Activated T-helper 1 cell treated with anti-CD3 and anti-CD28 coated beads, Interleukin-12 subunit alpha, Interleukin-12 subunit beta, Interleukin-2, Interleukin-4 antibody, amounts not matched to agents 30 ng/mL and 10 ng/mL and 1 ng/mL, durations not matched to agents 14 hours and 24 hours and 36 hours (primary cell): ENCODE data around the gene ZNF503. TPM values are rescaled to one million over a fixed set of nuclear protein-coding genes. Genes with fewer than 3 reads are reported as not detected.

Experiments
- DNase-seq: peaks from one replicate; pipeline ENCODE4 v3.0.0; 2021; ENCODE audit warnings: low spot score
- H3K27ac Mint-ChIP-seq: one replicate; pipeline ENCODE4 v1.8.0; 2021; ENCODE audit warnings: mild to moderate bottlenecking, mixed read lengths
- H3K27me3 Mint-ChIP-seq: one replicate; pipeline ENCODE4 v1.8.0; 2022; ENCODE audit warnings: mild to moderate bottlenecking, moderate library complexity, mixed read lengths; ENCODE audit not compliant: insufficient read depth
- H3K36me3 Mint-ChIP-seq: one replicate; pipeline ENCODE4 v1.8.0; 2021; ENCODE audit warnings: low read depth, mixed read lengths
- H3K4me1 Mint-ChIP-seq: one replicate; pipeline ENCODE4 v1.8.0; 2021; ENCODE audit warnings: low read depth, mixed read lengths
- H3K4me3 Mint-ChIP-seq: one replicate; pipeline ENCODE4 v1.8.0; 2021; ENCODE audit warnings: mild to moderate bottlenecking, moderate library complexity, mixed read lengths
- H3K9me3 Mint-ChIP-seq: one replicate; pipeline ENCODE4 v1.8.0; 2021; ENCODE audit warnings: mixed read lengths
- intact Hi-C: fragments of 100-400 bp; cut with micrococcal nuclease; formaldehyde crosslinking; loops from one replicate; pipeline ENCODE4 v1.15.1; 2024
- total RNA-seq: library from RNA; stranded (reverse); gene quantifications from 2 replicates; pipeline ENCODE4 v1.2.3, GENCODE V29; 2022

Gene ZNF503
- total RNA-seq, 1 donor from 2014 or later = not detected

- Mint-ChIP-seq H3K4me3 (no peak overlapping the region), H3K9me3 (no peaks in the 10 kb centered on the region), H3K27ac (no peak overlapping the region), H3K27me3 (peaks cover 36% of the 10 kb centered on the region), H3K36me3 (peaks cover 2% of the 10 kb centered on the region), H3K4me1 (no peaks in the 10 kb centered on the region)
- intact Hi-C loops = no loop called here
- DNase-seq = no peak
Measured at GRCh38 chr10:75427951-75428350, 26.4 kb upstream of the ZNF503 start.

DNA sequence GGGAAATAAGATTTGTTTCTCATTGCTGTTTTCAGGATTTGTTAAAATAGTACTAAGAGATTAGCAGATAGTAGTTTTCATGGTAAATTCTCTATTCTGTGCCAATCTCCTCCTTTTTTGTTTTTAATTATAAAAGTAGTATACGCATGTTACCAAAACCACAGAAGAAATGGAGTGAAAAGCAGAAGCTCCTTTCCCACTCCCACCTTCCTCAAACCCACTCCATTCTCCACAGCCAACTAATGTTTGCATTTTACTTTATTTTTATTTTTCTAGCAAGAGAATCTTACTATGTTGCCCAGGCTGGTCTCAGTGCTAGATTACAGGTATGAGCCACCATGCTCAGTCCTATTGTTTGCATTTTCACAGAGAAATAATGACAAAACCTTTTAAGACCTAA is 25.3 kb upstream of the ZNF503 start:
- H3K27ac Mint-ChIP-seq = no peak overlapping the region
- no peaks in the 10 kb centered on the region for H3K4me1 Mint-ChIP-seq
- intact Hi-C loops = no loop called here

GRCh38 chr10:75425291-75426079 is 23.9 kb upstream of the ZNF503 start:
- DNase-seq = no peak
- Mint-ChIP-seq H3K27ac (no peak overlapping the region), H3K4me1 (no peaks in the 10 kb centered on the region), H3K4me3 (no peak overlapping the region), H3K36me3 (peaks cover under 1% of the 10 kb centered on the region), H3K9me3 (no peaks in the 10 kb centered on the region), H3K27me3 (peaks cover 22% of the 10 kb centered on the region)
- intact Hi-C loops = no loop called here

More for the DNA sequence above, 25.3 kb upstream of the ZNF503 start:
- DNase-seq = no peak
- H3K4me3 Mint-ChIP-seq = no peak overlapping the region
- peaks cover 2% of the 10 kb centered on the region for H3K36me3 Mint-ChIP-seq
- H3K27me3 Mint-ChIP-seq = peaks cover 27% of the 10 kb centered on the region
- H3K9me3 Mint-ChIP-seq = no peaks in the 10 kb centered on the region

DNA sequence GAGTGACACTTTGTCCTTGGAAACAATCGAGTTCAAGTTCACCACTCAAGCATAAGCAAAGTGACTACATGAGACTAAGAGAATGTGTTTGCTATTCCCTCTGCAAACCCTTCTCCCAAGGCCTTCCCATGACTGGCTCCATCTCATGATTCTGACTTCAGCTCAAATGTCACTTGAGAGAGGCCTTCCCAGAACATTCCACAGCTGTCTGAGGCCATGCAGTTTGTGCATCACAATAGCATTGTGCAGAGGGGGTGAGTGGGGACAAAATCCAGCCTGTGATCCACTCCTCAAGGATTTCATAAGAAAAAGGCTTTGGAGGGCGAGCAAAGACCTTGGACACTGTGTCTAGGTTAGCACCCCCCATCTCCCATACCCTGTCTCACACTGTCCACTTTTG is 23.0 kb upstream of the ZNF503 start:
- Mint-ChIP-seq H3K4me3 (no peak overlapping the region), H3K27ac (no peak overlapping the region), H3K36me3 (no peaks in the 10 kb centered on the region), H3K4me1 (no peaks in the 10 kb centered on the region), H3K27me3 (peaks cover 14% of the 10 kb centered on the region), H3K9me3 (no peaks in the 10 kb centered on the region)
- intact Hi-C loops = no loop called here
- DNase-seq = no peak

- intact Hi-C loops = no loop called here
- Mint-ChIP-seq H3K4me1 (no peaks in the 10 kb centered on the region), H3K9me3 (no peaks in the 10 kb centered on the region), H3K27me3 (peaks cover 3% of the 10 kb centered on the region), H3K4me3 (no peak overlapping the region), H3K27ac (no peak overlapping the region), H3K36me3 (no peaks in the 10 kb centered on the region)
- DNase-seq = no peak
Measured at GRCh38 chr10:75422913-75423312, 21.3 kb upstream of the ZNF503 start.

- intact Hi-C loops = no loop called here
- H3K27me3 Mint-ChIP-seq = peaks cover 1% of the 10 kb centered on the region
- H3K4me3 Mint-ChIP-seq = no peak overlapping the region
- H3K4me1 Mint-ChIP-seq = no peaks in the 10 kb centered on the region
- no peak for DNase-seq
- no peak overlapping the region for H3K27ac Mint-ChIP-seq
- no peaks in the 10 kb centered on the region for H3K9me3 Mint-ChIP-seq
- H3K36me3 Mint-ChIP-seq = no peaks in the 10 kb centered on the region
Measured at GRCh38 chr10:75418712-75419111, 17.1 kb upstream of the ZNF503 start.

GRCh38 chr10:75418293-75418692 is 16.7 kb upstream of the ZNF503 start:
- Mint-ChIP-seq H3K9me3 (no peaks in the 10 kb centered on the region), H3K36me3 (no peaks in the 10 kb centered on the region), H3K4me1 (no peaks in the 10 kb centered on the region), H3K4me3 (no peak overlapping the region), H3K27ac (no peak overlapping the region), H3K27me3 (peaks cover 1% of the 10 kb centered on the region)
- DNase-seq = no peak
- intact Hi-C loops = no loop called here

GRCh38 chr10:75417522-75417927 is 16.0 kb upstream of the ZNF503 start:
- H3K9me3 Mint-ChIP-seq = no peaks in the 10 kb centered on the region

DNA sequence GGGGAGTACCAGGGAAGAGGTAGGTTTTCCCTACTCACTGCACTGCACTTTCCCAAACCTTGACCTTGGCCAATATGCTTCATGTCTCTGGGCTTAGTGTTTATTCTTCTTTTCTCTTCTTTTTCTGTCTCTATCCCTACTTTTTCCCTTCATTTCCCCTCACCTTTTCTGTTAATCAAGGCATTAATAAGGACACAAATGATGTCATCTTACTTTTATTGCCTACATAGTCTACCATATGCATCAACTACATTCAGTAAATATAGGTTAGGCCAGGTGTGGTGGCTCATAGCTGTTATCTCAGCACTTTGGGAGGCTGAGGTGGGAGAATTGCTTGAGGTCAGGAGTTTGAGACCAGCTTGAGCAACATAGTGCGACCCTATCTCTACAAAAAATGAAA is 13.0 kb upstream of the ZNF503 start:
- no peaks in the 10 kb centered on the region for H3K4me1 Mint-ChIP-seq
- peaks cover 28% of the 10 kb centered on the region for H3K27me3 Mint-ChIP-seq
- intact Hi-C loops = no loop called here
- no peak overlapping the region for H3K27ac Mint-ChIP-seq
- peaks cover 3% of the 10 kb centered on the region for H3K36me3 Mint-ChIP-seq
- no peaks in the 10 kb centered on the region for H3K9me3 Mint-ChIP-seq
- no peak for DNase-seq
- no peak overlapping the region for H3K4me3 Mint-ChIP-seq

More at GRCh38 chr10:75417522-75417927, 16.0 kb upstream of the ZNF503 start:
- intact Hi-C loops = no loop called here
- Mint-ChIP-seq H3K27ac (no peak overlapping the region), H3K36me3 (no peaks in the 10 kb centered on the region), H3K27me3 (peaks cover 2% of the 10 kb centered on the region), H3K4me3 (no peak overlapping the region), H3K4me1 (no peaks in the 10 kb centered on the region)
- DNase-seq = no peak

- intact Hi-C loops = no loop called here
- peak overlapping the region; percentile 64 for H3K4me3 Mint-ChIP-seq
- peaks cover 5% of the 10 kb centered on the region for H3K36me3 Mint-ChIP-seq
- no peak overlapping the region for H3K27ac Mint-ChIP-seq
- DNase-seq = no peak
- H3K4me1 Mint-ChIP-seq = peaks cover 7% of the 10 kb centered on the region
- peaks cover 54% of the 10 kb centered on the region for H3K27me3 Mint-ChIP-seq
- H3K9me3 Mint-ChIP-seq = no peaks in the 10 kb centered on the region
Measured at GRCh38 chr10:75410132-75411005, 8.8 kb upstream of the ZNF503 start.

- no peak for DNase-seq
- intact Hi-C loops = no loop called here
- peak overlapping the region; percentile 64 for H3K4me3 Mint-ChIP-seq
- H3K36me3 Mint-ChIP-seq = peaks cover 5% of the 10 kb centered on the region
- peaks cover 59% of the 10 kb centered on the region for H3K27me3 Mint-ChIP-seq
- H3K27ac Mint-ChIP-seq = peak overlapping the region; percentile 57
- H3K4me1 Mint-ChIP-seq = peaks cover 8% of the 10 kb centered on the region
- no peaks in the 10 kb centered on the region for H3K9me3 Mint-ChIP-seq
Measured at GRCh38 chr10:75408911-75409885, 7.6 kb upstream of the ZNF503 start.

GRCh38 chr10:75408509-75408875 is 6.9 kb upstream of the ZNF503 start:
- Mint-ChIP-seq H3K4me3 (no peak overlapping the region), H3K9me3 (no peaks in the 10 kb centered on the region), H3K36me3 (peaks cover 5% of the 10 kb centered on the region), H3K4me1 (peaks cover 12% of the 10 kb centered on the region), H3K27ac (no peak overlapping the region), H3K27me3 (peaks cover 64% of the 10 kb centered on the region)
- DNase-seq = no peak
- intact Hi-C loops = no loop called here
